NCI-H82 treated with DMSO at 0.1 percent for 48 hours (cell line): ENCODE data around the gene MGLL.

Experiments used
- DNase-seq: peaks from one replicate; lab custom pipeline; 2025; ENCODE audit not compliant: unreplicated experiment; lab: John Stamatoyannopoulos, UW

MGLL gene

GRCh38 chr3:127729556-127730056, 92.7 kb downstream of the MGLL start:
- DNase-seq, result no peak

- DNase-seq, result no peak
Measured at GRCh38 chr3:127728417-127729015, 93.8 kb downstream of the MGLL start.

GRCh38 chr3:127726894-127727293, 95.4 kb downstream of the MGLL start:
- DNase-seq, result no peak

GRCh38 chr3:127723011-127723567, 99.2 kb downstream of the MGLL start:
- no peak for DNase-seq

- no peak for DNase-seq
Measured at GRCh38 chr3:127722091-127722784, 100.1 kb downstream of the MGLL start.

- no peak for DNase-seq
Measured at GRCh38 chr3:127720985-127721935, 101.1 kb downstream of the MGLL start.

- DNase-seq, result no peak
Measured at GRCh38 chr3:127720161-127720823, 102.0 kb downstream of the MGLL start.

- no peak for DNase-seq
Measured at GRCh38 chr3:127719369-127719768, 102.9 kb downstream of the MGLL start.

GRCh38 chr3:127718916-127719290, 103.4 kb downstream of the MGLL start:
- no peak for DNase-seq

- no peak for DNase-seq
Measured at GRCh38 chr3:127718245-127718915, 103.9 kb downstream of the MGLL start.

- peak; percentile 86 for DNase-seq
Measured at GRCh38 chr3:127717357-127718244, 104.7 kb downstream of the MGLL start.

- no peak for DNase-seq
Measured at GRCh38 chr3:127716384-127716783, 105.9 kb downstream of the MGLL start.

- DNase-seq, result no peak
Measured at GRCh38 chr3:127715532-127715931, 106.8 kb downstream of the MGLL start.

GRCh38 chr3:127714866-127715265, 107.4 kb downstream of the MGLL start:
- DNase-seq, result no peak

GRCh38 chr3:127714125-127714571, 108.2 kb downstream of the MGLL start:
- no peak for DNase-seq

- DNase-seq, result no peak
Measured at GRCh38 chr3:127712881-127713771, 109.2 kb downstream of the MGLL start.

- DNase-seq, result no peak
Measured at GRCh38 chr3:127712461-127712860, 109.9 kb downstream of the MGLL start.

GRCh38 chr3:127711896-127712295, 110.4 kb downstream of the MGLL start:
- no peak for DNase-seq
